Duodenal mucosa (tissue), 2 donors: ENCODE measurements around the gene ITGA11.

Source experiments
- H3K27ac ChIP-seq: one replicate; pipeline ENCODE4 v1.7.0; 2013; ENCODE audit warnings: low read depth, low read length
- H3K27me3 ChIP-seq, 2 donors: one replicate each; pipeline ENCODE4 v1.7.0; 2013; ENCODE audit warnings: low read length in 2 of 2, control low read depth in 1 of 2; ENCODE audit not compliant: insufficient read depth in 2 of 2, control insufficient read depth in 1 of 2
- H3K36me3 ChIP-seq, 2 donors: one replicate each; pipeline ENCODE4 v1.7.0; 2013; ENCODE audit warnings: low read length in 2 of 2, control low read depth in 1 of 2; ENCODE audit not compliant: insufficient read depth in 2 of 2, control insufficient read depth in 1 of 2
- H3K4me1 ChIP-seq, 2 donors: one replicate each; pipeline ENCODE4 v1.7.0; 2013; ENCODE audit warnings: low read length in 2 of 2, control low read depth in 1 of 2; ENCODE audit not compliant: insufficient read depth in 2 of 2, control insufficient read depth in 1 of 2
- H3K4me3 ChIP-seq, 2 donors: one replicate each; pipeline ENCODE4 v1.7.0; 2013; ENCODE audit warnings: low read length in 2 of 2, low read depth in 1 of 2
- H3K9ac ChIP-seq, 2 donors: one replicate each; pipeline ENCODE4 v1.7.0; 2013; ENCODE audit warnings: low read length in 2 of 2, low read depth in 1 of 2
- H3K9me3 ChIP-seq, 2 donors: one replicate each; pipeline ENCODE4 v1.7.0; 2013; ENCODE audit warnings: low read length in 2 of 2, control low read depth in 1 of 2; ENCODE audit not compliant: control insufficient read depth in 1 of 2

ITGA11 gene

DNA sequence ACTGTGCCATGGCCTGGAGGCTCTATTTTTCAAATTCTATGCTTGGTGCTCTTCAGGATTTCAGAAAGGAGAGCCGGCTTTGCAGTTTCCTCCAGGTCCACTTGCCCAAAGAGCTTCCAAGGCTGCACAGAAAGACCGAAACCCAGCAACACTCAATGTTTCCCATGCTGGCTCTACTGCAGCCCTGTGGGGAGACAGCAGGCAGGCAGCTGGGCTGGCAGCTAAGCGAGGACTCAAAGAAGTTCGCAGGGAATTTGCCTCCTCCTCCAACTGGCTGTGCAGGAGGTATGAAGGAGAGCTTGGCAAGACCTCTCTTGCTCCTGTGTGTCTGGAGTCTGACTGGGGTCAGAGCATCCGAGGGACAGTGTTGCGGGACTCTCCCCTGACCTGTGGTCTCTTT, 17.4 kb upstream of the ITGA11 start:
- no peaks in the 10 kb centered on the region for H3K9me3 ChIP-seq
- H3K27ac ChIP-seq: no peak overlapping the region
- no peaks in the 10 kb centered on the region for H3K36me3 ChIP-seq
- peaks cover 3 to 7% of the 10 kb centered on the region in 2 donors for H3K27me3 ChIP-seq
- H3K9ac ChIP-seq: no peak overlapping the region
- no peaks in the 10 kb centered on the region for H3K4me1 ChIP-seq
- H3K4me3 ChIP-seq: no peak overlapping the region

GRCh38 chr15:68447976-68448755, 16.2 kb upstream of the ITGA11 start:
- no peaks in the 10 kb centered on the region for H3K9me3 ChIP-seq
- no peaks in the 10 kb centered on the region for H3K4me1 ChIP-seq
- no peak overlapping the region for H3K9ac ChIP-seq
- peaks cover 3 to 8% of the 10 kb centered on the region in 2 donors for H3K27me3 ChIP-seq
- no peaks in the 10 kb centered on the region for H3K36me3 ChIP-seq
- H3K4me3 ChIP-seq: no peak overlapping the region
- H3K27ac ChIP-seq: no peak overlapping the region

- Histone ChIP-seq H3K36me3 (no peaks in the 10 kb centered on the region), H3K9me3 (no peaks in the 10 kb centered on the region), H3K27ac (no peak overlapping the region), H3K4me1 (no peaks in the 10 kb centered on the region), H3K4me3 (no peak overlapping the region), H3K9ac (no peak overlapping the region), H3K27me3 (peaks cover 2 to 10% of the 10 kb centered on the region in 2 donors)
These were observed 15.2 kb upstream of the ITGA11 start for GRCh38 chr15:68447209-68447608.

DNA sequence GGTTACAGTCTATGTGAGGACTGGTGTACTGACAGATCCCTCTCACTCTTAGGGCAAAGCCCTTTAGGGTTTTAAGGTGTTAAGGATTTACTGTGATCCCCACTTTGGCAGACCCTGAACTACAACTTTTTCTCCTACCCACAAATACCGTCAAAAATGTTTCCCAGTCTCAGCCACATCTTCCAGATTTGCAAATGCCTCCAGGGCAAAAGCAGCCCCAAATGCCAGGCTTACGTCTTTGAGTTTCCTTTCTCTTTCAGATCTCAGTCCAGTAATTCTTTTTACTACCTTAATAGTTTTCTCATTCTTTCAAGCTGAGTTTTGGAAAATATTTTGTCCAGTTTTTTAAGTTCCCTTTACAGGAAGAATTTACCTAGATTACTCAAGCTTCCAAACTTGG, 13.4 kb upstream of the ITGA11 start:
- H3K27me3 ChIP-seq: peaks cover 0 to 11% of the 10 kb centered on the region in 2 donors
- H3K4me3 ChIP-seq: no peak overlapping the region
- H3K9me3 ChIP-seq: no peaks in the 10 kb centered on the region
- H3K27ac ChIP-seq: no peak overlapping the region
- no peaks in the 10 kb centered on the region for H3K4me1 ChIP-seq
- no peak overlapping the region for H3K9ac ChIP-seq
- no peaks in the 10 kb centered on the region for H3K36me3 ChIP-seq

- peaks cover 0 to 6% of the 10 kb centered on the region in 2 donors for H3K27me3 ChIP-seq
- H3K9me3 ChIP-seq: no peaks in the 10 kb centered on the region
- no peak overlapping the region for H3K4me3 ChIP-seq
- H3K4me1 ChIP-seq: no peaks in the 10 kb centered on the region
- H3K9ac ChIP-seq: no peak overlapping the region
- H3K36me3 ChIP-seq: no peaks in the 10 kb centered on the region
- no peak overlapping the region for H3K27ac ChIP-seq
These were observed 12.4 kb upstream of the ITGA11 start for GRCh38 chr15:68444336-68444735.

DNA sequence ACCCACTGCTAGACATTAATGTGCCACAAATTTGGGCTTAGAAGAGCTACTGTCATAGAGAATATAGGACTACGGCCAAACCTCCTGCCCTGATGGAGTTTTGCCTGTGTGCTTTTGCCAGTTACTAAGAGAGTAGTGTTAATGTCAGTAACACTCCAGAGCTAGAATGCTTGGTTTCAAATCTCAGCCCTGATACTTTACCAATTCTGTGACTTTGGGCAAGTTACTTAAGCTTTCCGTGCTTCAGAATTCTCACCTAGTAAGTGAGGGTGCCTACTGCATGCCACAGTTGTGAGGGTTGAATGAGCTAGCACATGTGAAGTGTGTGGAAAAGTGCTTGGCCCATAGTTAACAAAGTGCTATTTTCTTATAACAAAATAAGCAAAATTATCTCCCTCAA, 10.9 kb upstream of the ITGA11 start:
- Histone ChIP-seq H3K27me3 (peaks cover 4 to 6% of the 10 kb centered on the region in 2 donors), H3K36me3 (no peaks in the 10 kb centered on the region), H3K9ac (no peak overlapping the region), H3K4me3 (no peak overlapping the region), H3K27ac (no peak overlapping the region), H3K9me3 (no peaks in the 10 kb centered on the region), H3K4me1 (no peaks in the 10 kb centered on the region)

GRCh38 chr15:68442041-68442440, 10.1 kb upstream of the ITGA11 start:
- Histone ChIP-seq H3K27me3 (peaks cover 5 to 6% of the 10 kb centered on the region in 2 donors), H3K4me1 (no peaks in the 10 kb centered on the region), H3K27ac (no peak overlapping the region), H3K9ac (no peak overlapping the region), H3K9me3 (no peaks in the 10 kb centered on the region), H3K4me3 (no peak overlapping the region), H3K36me3 (no peaks in the 10 kb centered on the region)

- no peak overlapping the region for H3K27ac ChIP-seq
- H3K27me3 ChIP-seq: peaks cover 5 to 9% of the 10 kb centered on the region in 2 donors
- no peak overlapping the region for H3K9ac ChIP-seq
These were observed 9.2 kb upstream of the ITGA11 start for GRCh38 chr15:68441045-68441743.

DNA sequence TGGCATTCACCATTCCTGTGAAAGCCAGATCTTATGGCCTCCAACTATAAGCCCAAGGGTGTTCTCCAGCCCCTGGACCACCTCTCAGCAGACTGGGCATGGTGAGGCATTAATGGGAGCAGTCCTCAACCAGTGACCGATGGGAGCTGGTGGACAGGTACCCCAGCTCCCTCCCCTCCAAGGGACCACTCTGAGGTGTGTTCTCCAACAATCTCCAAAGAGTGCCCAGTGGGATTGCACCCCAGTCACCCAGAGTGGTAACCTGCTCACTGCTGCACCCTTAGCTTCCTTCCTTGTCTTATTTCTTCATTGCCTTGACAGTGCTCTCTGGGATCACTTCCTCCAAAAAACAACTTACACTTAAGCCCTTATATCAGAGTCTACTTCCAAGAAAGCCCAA, 8.2 kb upstream of the ITGA11 start:
- H3K4me1 ChIP-seq: no peaks in the 10 kb centered on the region
- H3K27me3 ChIP-seq: peaks cover 5 to 9% of the 10 kb centered on the region in 2 donors
- H3K9me3 ChIP-seq: no peaks in the 10 kb centered on the region
- no peak overlapping the region for H3K9ac ChIP-seq
- no peaks in the 10 kb centered on the region for H3K36me3 ChIP-seq
- H3K27ac ChIP-seq: no peak overlapping the region
- no peak overlapping the region for H3K4me3 ChIP-seq

More at GRCh38 chr15:68441045-68441743, 9.2 kb upstream of the ITGA11 start:
- no peaks in the 10 kb centered on the region for H3K9me3 ChIP-seq
- H3K4me3 ChIP-seq: no peak overlapping the region
- no peaks in the 10 kb centered on the region for H3K4me1 ChIP-seq
- no peaks in the 10 kb centered on the region for H3K36me3 ChIP-seq

DNA sequence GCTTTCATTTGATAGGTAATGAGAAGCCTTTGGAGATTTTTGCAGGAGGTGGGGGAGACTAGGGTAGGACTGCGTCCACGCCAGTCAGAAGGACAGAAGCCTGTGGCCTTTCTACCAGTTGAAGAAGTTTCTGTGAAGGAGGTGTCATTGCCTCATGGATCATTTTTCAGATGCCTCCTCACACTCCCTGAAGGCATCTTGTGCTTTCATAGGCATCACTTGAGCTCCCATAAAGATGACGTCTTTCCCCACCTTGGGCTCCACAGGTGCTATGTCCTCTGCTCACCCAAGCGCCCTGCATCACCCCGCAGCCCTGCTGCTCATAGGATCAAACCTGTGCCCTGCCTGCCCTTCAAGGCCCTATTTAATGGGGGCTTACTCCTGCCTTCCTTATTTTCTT, 7.5 kb upstream of the ITGA11 start:
- no peaks in the 10 kb centered on the region for H3K9me3 ChIP-seq
- no peak overlapping the region for H3K27ac ChIP-seq
- H3K4me1 ChIP-seq: no peaks in the 10 kb centered on the region
- H3K4me3 ChIP-seq: no peak overlapping the region
- no peak overlapping the region for H3K9ac ChIP-seq
- H3K27me3 ChIP-seq: peaks cover 5 to 9% of the 10 kb centered on the region in 2 donors
- H3K36me3 ChIP-seq: no peaks in the 10 kb centered on the region
